GM12878 (cell line): ENCODE measurements around the gene PSMD3. TPM values are rescaled to one million over a fixed set of nuclear protein-coding genes. Genes with fewer than 3 reads are reported as not detected.

Experiments used
- ATAC-seq: fragments of 200-7000 bp; cut with Tn5 transposase; 3 replicates; pipeline ENCODE4 v1.9.1; 2020; ENCODE audit warnings: mild to moderate bottlenecking, moderate library complexity
- BruUV-seq: library from RNA; stranded (reverse); fragments of 400-500 nt; replicated peaks from 2 replicates; lab custom pipeline; 2021; lab: Mats Ljungman, UMichigan
- CTCF ChIA-PET: fragments of 300-600 bp; sonication (Branson Sonifier 250); formaldehyde crosslinking; extraction: SDS; loops from one replicate; lab custom pipeline; 2021; ENCODE audit warnings: inconsistent platforms; lab: Yijun Ruan, JAX
- POLR2A ChIA-PET: fragments of 350-600 bp; formaldehyde crosslinking; extraction: SDS; loops from one replicate; lab custom pipeline; 2021; ENCODE audit warnings: inconsistent platforms; lab: Charles Lee
- RAD21 ChIA-PET: fragments of 300-600 bp; sonication (Branson Sonifier 250); formaldehyde crosslinking; loops from one replicate; lab custom pipeline; 2023; ENCODE audit warnings: antibody characterized with exemption; ENCODE audit not compliant: unreplicated experiment; lab: Charles Lee
- SMC1A ChIA-PET: fragments of 300-600 bp; sonication (Branson Sonifier 250); formaldehyde crosslinking; loops from one replicate; lab custom pipeline; 2023; ENCODE audit not compliant: unreplicated experiment, uncharacterized antibody; lab: Charles Lee
- DNase-seq: peaks from one replicate; pipeline ENCODE4 v3.0.0-alpha.2; 2011; ENCODE audit warnings: low read depth, low spot score
- FAIRE-seq: peaks from 3 replicates; lab custom pipeline; 2011; peaks lifted over from hg19 to GRCh38; lab: Jason Lieb, UNC
- H2AFZ ChIP-seq: 2 replicates; pipeline ENCODE4 v1.6.0; 2011; ENCODE audit warnings: low read depth, low read length, control low read depth; ENCODE audit not compliant: control insufficient read depth
- H3K27ac ChIP-seq: 2 replicates; pipeline ENCODE4 v1.5.1; 2011; ENCODE audit warnings: control low read depth; ENCODE audit not compliant: control insufficient read depth, insufficient read depth
- H3K27me3 ChIP-seq, 2 experiments: replicated peaks in 1 of 2; 2 replicates each; pipeline versions ENCODE4 v1.6.0 to v1.6.1; 2011; ENCODE audit warnings: low read length in 1 of 2; ENCODE audit not compliant: control insufficient read depth in 2 of 2, insufficient read depth in 2 of 2
- H3K36me3 ChIP-seq, 2 experiments: 2 replicates each; pipeline ENCODE4 v1.5.1; 2011; ENCODE audit warnings: low read length in 1 of 2; ENCODE audit not compliant: control insufficient read depth in 2 of 2, insufficient read depth in 2 of 2
- H3K4me1 ChIP-seq: 2 replicates; pipeline ENCODE4 v1.6.1; 2011; ENCODE audit warnings: mild to moderate bottlenecking, low read length, moderate library complexity, mixed read lengths; ENCODE audit not compliant: control insufficient read depth, insufficient read depth
- H3K4me2 ChIP-seq: 2 replicates; pipeline ENCODE4 v1.6.0; 2011; ENCODE audit warnings: control low read depth; ENCODE audit not compliant: control insufficient read depth, insufficient read depth
- H3K4me3 ChIP-seq: fragments of 200-600 bp; sonication (generic); 2 replicates; pipeline ENCODE4 v1.5.1; 2016
- H3K79me2 ChIP-seq: 2 replicates; pipeline ENCODE4 v1.6.0; 2011; ENCODE audit warnings: low read length; ENCODE audit not compliant: control insufficient read depth, insufficient read depth
- H3K9ac ChIP-seq: 2 replicates; pipeline ENCODE4 v1.8.0; 2011; ENCODE audit warnings: low read length, control low read depth, mixed read lengths; ENCODE audit not compliant: control insufficient read depth, insufficient read depth
- H3K9me3 ChIP-seq: replicated peaks from 3 replicates; pipeline ENCODE4 v1.5.1; 2011; ENCODE audit warnings: mild to moderate bottlenecking, low read length; ENCODE audit not compliant: control insufficient read depth, insufficient read depth
- H4K20me1 ChIP-seq: 2 replicates; pipeline ENCODE4 v1.6.0; 2011; ENCODE audit not compliant: control insufficient read depth, insufficient read depth
- ASH2L ChIP-seq: fragments of 300-600, 200-600 bp; sonication (generic); IDR thresholded peaks from 2 replicates; pipeline ENCODE4 v1.6.1; 2017; ENCODE audit warnings: low read depth, mild to moderate bottlenecking, borderline replicate concordance
- CEBPB ChIP-seq, 2 experiments: fragments of 150-350 bp in 1 of 2; IDR thresholded peaks; 2 replicates each; pipeline ENCODE4 v1.6.1; 2012 to 2014; ENCODE audit warnings: low read depth in 2 of 2, low read length in 2 of 2, borderline replicate concordance in 1 of 2, inconsistent platforms in 1 of 2
- CREB1 ChIP-seq: IDR thresholded peaks from 2 replicates; pipeline ENCODE4 v1.6.1; 2012; ENCODE audit warnings: low read depth, mild to moderate bottlenecking, inconsistent platforms
- EED ChIP-seq: sonication (generic); IDR thresholded peaks from 2 replicates; pipeline ENCODE4 v1.6.1; 2016; ENCODE audit warnings: antibody characterized with exemption, low read depth
- ETV6 ChIP-seq, 2 experiments: fragments of 450-650 bp in 1 of 2; IDR thresholded peaks in 1 of 2; conservative IDR thresholded peaks in 1 of 2; 2 replicates each; pipeline ENCODE4 v1.6.1; 2014; ENCODE audit warnings: antibody characterized with exemption in 1 of 2, borderline replicate concordance in 1 of 2, low read depth in 1 of 2, mild to moderate bottlenecking in 1 of 2, moderate library complexity in 1 of 2
- IKZF1 ChIP-seq: fragments of 450-650 bp; conservative IDR thresholded peaks from 2 replicates; pipeline ENCODE4 v1.6.1; 2017; ENCODE audit warnings: antibody characterized with exemption, mild to moderate bottlenecking
- MEF2A ChIP-seq: IDR thresholded peaks from 2 replicates; pipeline ENCODE4 v1.6.1; 2011; ENCODE audit warnings: low read depth, mild to moderate bottlenecking, low read length, moderate library complexity; ENCODE audit not compliant: insufficient read depth
- MTA2 ChIP-seq: fragments of 450-650 bp; IDR thresholded peaks from 2 replicates; pipeline ENCODE4 v1.6.1; 2016; ENCODE audit warnings: low read depth, mild to moderate bottlenecking, moderate library complexity
- MYB ChIP-seq: fragments of 150-350 bp; IDR thresholded peaks from 2 replicates; pipeline ENCODE4 v1.6.1; 2014; ENCODE audit warnings: mild to moderate bottlenecking, low read depth, low read length, borderline replicate concordance
- NFYA ChIP-seq: IDR thresholded peaks from 2 replicates; pipeline ENCODE4 v1.6.1; 2011; ENCODE audit warnings: low read depth, mild to moderate bottlenecking, low read length, improper control_type of control experiment, borderline replicate concordance
- NR2F1 ChIP-seq: fragments of 450-650 bp; conservative IDR thresholded peaks from 2 replicates; pipeline ENCODE4 v1.6.1; 2017; ENCODE audit warnings: mild to moderate bottlenecking
- NRF1 ChIP-seq: conservative IDR thresholded peaks from 2 replicates; pipeline ENCODE4 v1.6.1; 2011; ENCODE audit warnings: mild to moderate bottlenecking, low read depth, low read length, improper control_type of control experiment
- RAD51 ChIP-seq: fragments of 450-650 bp; IDR thresholded peaks from 2 replicates; pipeline ENCODE4 v1.6.1; 2016; ENCODE audit warnings: moderate library complexity, mild to moderate bottlenecking, inconsistent platforms
- SMAD5 ChIP-seq: IDR thresholded peaks from 2 replicates; pipeline ENCODE4 v1.6.1; 2016; ENCODE audit warnings: antibody characterized with exemption, low read depth
- WGBS: methylation state at CpG from one replicate; pipeline ENCODE4 v1.1.6; 2016; ENCODE audit warnings: low lambda C conversion rate; ENCODE audit not compliant: insufficient replicate concordance, insufficient coverage; ENCODE audit errors: missing lambda C conversion rate; 5-methylcytosine and 5-hydroxymethylcytosine counted together
- in situ Hi-C: fragments of 300-500 bp; cut with MboI; formaldehyde crosslinking; loops from 9 replicates; pipeline ENCODE4 v1.14.3; 2018; ENCODE audit warnings: mixed read lengths
- intact Hi-C: fragments of 100-400 bp; cut with micrococcal nuclease; formaldehyde crosslinking; loops from one replicate; pipeline ENCODE4 v1.14.2; 2022; ENCODE audit not compliant: unreplicated experiment
- polyA plus RNA-seq, 11 experiments: library from polyadenylated mRNA; depleted of rRNA in 4 of 11; unstranded in 6 of 11; stranded (reverse) in 5 of 11; fragments of >200 nt; fragmentation: Nextera tagmentation in 4 of 11; fragmentation: Illumina TruSeq in 1 of 11; extraction: Ambion mirVana in 4 of 11; extraction: Trizol in 1 of 11; gene quantifications; 1 replicate in 1 of 11; 2 replicates in 10 of 11; pipeline versions ENCODE4 v1.2.1 to v1.2.3, GENCODE V29; 2011 to 2016; ENCODE audit warnings: inconsistent platforms in 2 of 11, missing spikeins in 2 of 11, low read depth in 1 of 11
- total RNA-seq, 4 experiments: library from RNA; depleted of rRNA in 3 of 4; stranded (reverse); fragments of >200 nt in 3 of 4; fragmentation: Illumina TruSeq in 1 of 4; extraction: Trizol in 1 of 4; gene quantifications; 2 replicates each; pipeline versions ENCODE4 v1.2.1 to v1.2.3, GENCODE V29; 2013 to 2021
- TF ChIP-seq, protein P1 (sequence below): fragments of 450-650 bp; IDR thresholded peaks from 2 replicates; pipeline ENCODE4 v1.6.1; 2017; ENCODE audit warnings: mild to moderate bottlenecking, low read depth, inconsistent platforms; ENCODE audit not compliant: poor library complexity, severe bottlenecking
- TF ChIP-seq, protein P2 (sequence below): fragments of 450-650 bp; IDR thresholded peaks from 2 replicates; pipeline ENCODE4 v1.6.1; 2017; ENCODE audit warnings: borderline replicate concordance
- TF ChIP-seq, protein P3 (sequence below): fragments of 450-650 bp; IDR thresholded peaks from 2 replicates; pipeline ENCODE4 v1.6.1; 2017; ENCODE audit warnings: antibody characterized with exemption, mild to moderate bottlenecking, moderate library complexity

Gene PSMD3
- total and polyA plus RNA-seq, 10 of the 15 experiments (the other 5 are each of a cell fraction or from before 2014, with no cell fraction given): 2.2 to 192 (median 129) TPM

DNA sequence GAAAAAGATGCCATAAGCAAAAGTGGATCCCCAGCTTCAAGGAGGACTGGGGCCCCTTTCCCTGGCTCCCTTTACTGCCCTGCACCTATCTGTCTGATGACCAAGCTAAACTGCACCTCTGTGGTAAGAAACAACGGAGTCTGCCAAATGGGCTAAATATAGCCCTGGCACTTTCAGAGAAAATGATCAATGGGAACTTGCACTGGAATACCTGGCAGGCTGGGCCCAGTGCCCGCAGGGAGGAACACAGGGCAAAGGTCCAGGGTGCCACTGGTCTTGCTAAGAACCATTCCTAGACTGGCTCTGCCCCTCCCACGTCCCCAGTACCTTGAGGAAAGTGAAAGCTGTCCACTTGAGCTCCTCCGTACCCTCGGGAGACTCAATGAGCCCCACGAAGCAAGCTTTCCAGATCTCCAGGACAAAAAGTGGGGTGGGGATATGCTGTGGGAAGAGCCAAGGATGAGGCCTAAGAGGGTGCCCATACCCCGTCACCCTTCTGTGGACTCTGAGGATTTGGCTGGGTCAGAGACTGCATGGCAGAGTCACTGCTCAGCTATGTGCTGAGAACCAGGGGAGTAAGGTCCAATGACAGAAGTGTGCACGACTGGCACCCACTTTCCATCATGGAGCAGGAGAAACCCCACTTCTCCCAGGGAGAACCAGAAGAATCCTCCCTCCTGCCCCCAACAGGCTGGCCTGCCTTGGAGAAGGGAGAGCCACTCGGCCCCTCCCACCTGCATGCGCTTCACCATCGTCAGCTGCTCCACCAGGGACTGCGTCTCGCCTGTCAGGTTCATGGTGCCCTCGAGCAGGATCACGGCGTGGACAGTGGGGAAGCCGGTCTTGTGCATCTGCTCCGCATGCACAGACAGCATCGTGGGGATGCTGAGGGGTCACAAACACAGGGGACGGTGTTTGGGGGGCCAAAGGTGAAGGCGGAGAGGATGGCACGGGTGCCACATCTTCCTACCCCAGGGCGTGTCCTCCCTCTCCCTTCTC, 52.0 kb downstream of the PSMD3 start:
- H3K4me3 ChIP-seq: no peak overlapping the region
- FAIRE-seq: no peak
- POLR2A ChIA-PET: no interaction called here
- SMC1A ChIA-PET: no interaction called here
- H2AFZ ChIP-seq: no peak overlapping the region
- in situ Hi-C loops (no loop called here), intact Hi-C loops (no loop called here)
- peaks cover 21 to 22% of the 10 kb centered on the region in 2 experiments; a peak in 3 of 4 replicates for H3K36me3 ChIP-seq
- no peak overlapping the region for H3K9ac ChIP-seq
- DNase-seq: no peak
- H3K4me1 ChIP-seq: no peaks in the 10 kb centered on the region
- H3K4me2 ChIP-seq: no peak overlapping the region
- TF ChIP-seq EED (no peak), CREB1 (no peak), SMAD5 (no peak), CEBPB (IDR thresholded peaks at IDR 0.05; ENCODE audit: borderline replicate concordance in 1 of 2, low read depth in 2 of 2, low read length in 2 of 2) (no peak), RAD51 (no peak), MTA2 (no peak), ASH2L (no peak), IKZF1 (no peak), NRF1 (no peak), NR2F1 (no peak), NFYA (no peak), MEF2A (no peak), MYB (no peak), ETV6 (conservative IDR thresholded peaks at IDR 0.05 in 1 of 2, IDR thresholded peaks at IDR 0.05 in 1 of 2; ENCODE audit: borderline replicate concordance in 1 of 2, low read depth in 1 of 2) (no peak)
- TF ChIP-seq, protein P1, sequence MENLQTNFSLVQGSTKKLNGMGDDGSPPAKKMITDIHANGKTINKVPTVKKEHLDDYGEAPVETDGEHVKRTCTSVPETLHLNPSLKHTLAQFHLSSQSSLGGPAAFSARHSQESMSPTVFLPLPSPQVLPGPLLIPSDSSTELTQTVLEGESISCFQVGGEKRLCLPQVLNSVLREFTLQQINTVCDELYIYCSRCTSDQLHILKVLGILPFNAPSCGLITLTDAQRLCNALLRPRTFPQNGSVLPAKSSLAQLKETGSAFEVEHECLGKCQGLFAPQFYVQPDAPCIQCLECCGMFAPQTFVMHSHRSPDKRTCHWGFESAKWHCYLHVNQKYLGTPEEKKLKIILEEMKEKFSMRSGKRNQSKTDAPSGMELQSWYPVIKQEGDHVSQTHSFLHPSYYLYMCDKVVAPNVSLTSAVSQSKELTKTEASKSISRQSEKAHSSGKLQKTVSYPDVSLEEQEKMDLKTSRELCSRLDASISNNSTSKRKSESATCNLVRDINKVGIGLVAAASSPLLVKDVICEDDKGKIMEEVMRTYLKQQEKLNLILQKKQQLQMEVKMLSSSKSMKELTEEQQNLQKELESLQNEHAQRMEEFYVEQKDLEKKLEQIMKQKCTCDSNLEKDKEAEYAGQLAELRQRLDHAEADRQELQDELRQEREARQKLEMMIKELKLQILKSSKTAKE: no peak
- TF ChIP-seq, protein P2, sequence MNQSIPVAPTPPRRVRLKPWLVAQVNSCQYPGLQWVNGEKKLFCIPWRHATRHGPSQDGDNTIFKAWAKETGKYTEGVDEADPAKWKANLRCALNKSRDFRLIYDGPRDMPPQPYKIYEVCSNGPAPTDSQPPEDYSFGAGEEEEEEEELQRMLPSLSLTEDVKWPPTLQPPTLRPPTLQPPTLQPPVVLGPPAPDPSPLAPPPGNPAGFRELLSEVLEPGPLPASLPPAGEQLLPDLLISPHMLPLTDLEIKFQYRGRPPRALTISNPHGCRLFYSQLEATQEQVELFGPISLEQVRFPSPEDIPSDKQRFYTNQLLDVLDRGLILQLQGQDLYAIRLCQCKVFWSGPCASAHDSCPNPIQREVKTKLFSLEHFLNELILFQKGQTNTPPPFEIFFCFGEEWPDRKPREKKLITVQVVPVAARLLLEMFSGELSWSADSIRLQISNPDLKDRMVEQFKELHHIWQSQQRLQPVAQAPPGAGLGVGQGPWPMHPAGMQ: no peak
- TF ChIP-seq, protein P3, sequence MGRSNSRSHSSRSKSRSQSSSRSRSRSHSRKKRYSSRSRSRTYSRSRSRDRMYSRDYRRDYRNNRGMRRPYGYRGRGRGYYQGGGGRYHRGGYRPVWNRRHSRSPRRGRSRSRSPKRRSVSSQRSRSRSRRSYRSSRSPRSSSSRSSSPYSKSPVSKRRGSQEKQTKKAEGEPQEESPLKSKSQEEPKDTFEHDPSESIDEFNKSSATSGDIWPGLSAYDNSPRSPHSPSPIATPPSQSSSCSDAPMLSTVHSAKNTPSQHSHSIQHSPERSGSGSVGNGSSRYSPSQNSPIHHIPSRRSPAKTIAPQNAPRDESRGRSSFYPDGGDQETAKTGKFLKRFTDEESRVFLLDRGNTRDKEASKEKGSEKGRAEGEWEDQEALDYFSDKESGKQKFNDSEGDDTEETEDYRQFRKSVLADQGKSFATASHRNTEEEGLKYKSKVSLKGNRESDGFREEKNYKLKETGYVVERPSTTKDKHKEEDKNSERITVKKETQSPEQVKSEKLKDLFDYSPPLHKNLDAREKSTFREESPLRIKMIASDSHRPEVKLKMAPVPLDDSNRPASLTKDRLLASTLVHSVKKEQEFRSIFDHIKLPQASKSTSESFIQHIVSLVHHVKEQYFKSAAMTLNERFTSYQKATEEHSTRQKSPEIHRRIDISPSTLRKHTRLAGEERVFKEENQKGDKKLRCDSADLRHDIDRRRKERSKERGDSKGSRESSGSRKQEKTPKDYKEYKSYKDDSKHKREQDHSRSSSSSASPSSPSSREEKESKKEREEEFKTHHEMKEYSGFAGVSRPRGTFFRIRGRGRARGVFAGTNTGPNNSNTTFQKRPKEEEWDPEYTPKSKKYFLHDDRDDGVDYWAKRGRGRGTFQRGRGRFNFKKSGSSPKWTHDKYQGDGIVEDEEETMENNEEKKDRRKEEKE: no peak
- ATAC-seq: no peak
- H3K27me3 ChIP-seq: no peaks in the 10 kb centered on the region
- RAD21 ChIA-PET: no interaction called here
- no peaks in the 10 kb centered on the region for H4K20me1 ChIP-seq
- CTCF ChIA-PET: interaction anchor here (0.8 to 2.4 kb wide), 3 partner anchors 20 to 79 kb away, joined by 3 to 6 read pairs (median 3); no protein-coding TSS in a partner anchor
- H3K79me2 ChIP-seq: no peaks in the 10 kb centered on the region
- no TSS peak for BruUV-seq
- H3K27ac ChIP-seq: no peak overlapping the region
- H3K9me3 ChIP-seq: no peaks in the 10 kb centered on the region
- WGBS: 84% methylated on average over 20 of the region's 23 CpGs
